ENCODE results near the gene VSTM2L. TPM values are rescaled to one million over a fixed set of nuclear protein-coding genes. Genes with fewer than 3 reads are reported as not detected.
A peak's percentile ranks its signal among the peaks of the same experiment; 100 is the strongest.

The VSTM2L gene
- total and polyA plus RNA-seq, 2 experiments from 2014 or later: 4.1 to 9.2 TPM

GRCh38 chr20:37911261-37911660 is 8.3 kb downstream of the VSTM2L start:
- TF ChIP-seq EZH2 (IDR thresholded peaks at IDR 0.05; ENCODE audit: insufficient read depth, poor library complexity, severe bottlenecking) (no peak), EZH2phosphoT487 (IDR thresholded peaks at IDR 0.05; ENCODE audit: insufficient read depth, low read depth) (no peak)
- Histone ChIP-seq H3K4me1 (ENCODE audit: insufficient read depth) (peaks cover 23% of the 10 kb centered on the region), H3K4me2 (ENCODE audit: unreplicated experiment) (no peak overlapping the region), H3K36me3 (ENCODE audit: low read depth) (no peaks in the 10 kb centered on the region), H3K9me3 (ENCODE audit: low read depth) (no peaks in the 10 kb centered on the region), H3K27me3 (replicated peaks; ENCODE audit: insufficient read depth) (peaks cover 12% of the 10 kb centered on the region), H3K4me3 (no peak overlapping the region), H3K9me2 (ENCODE audit: insufficient read depth) (no peaks in the 10 kb centered on the region), H2AFZ (no peak overlapping the region), H3K79me2 (ENCODE audit: insufficient read depth) (no peaks in the 10 kb centered on the region), H4K20me1 (ENCODE audit: insufficient read depth) (no peaks in the 10 kb centered on the region), H3F3A (ENCODE audit: insufficient read depth) (peaks cover 16% of the 10 kb centered on the region; the same call in 1 of the 2 replicates), H3K9ac (no peak overlapping the region), H3K27ac (no peak overlapping the region)
- DNase-seq: no peak
- in situ Hi-C loops (cut with MboI): no loop called here
- 32 to 38% methylated on average over 9 of the region's 9 CpGs for WGBS, 2 experiments (ENCODE audit: low coverage in 1 of 2, low lambda C conversion rate in 2 of 2, missing lambda C conversion rate in 2 of 2)

GRCh38 chr20:37911838-37912281 is 8.9 kb downstream of the VSTM2L start:
- no peaks in the 10 kb centered on the region for H3K9me2 ChIP-seq (ENCODE audit: insufficient read depth)
- H3K4me3 ChIP-seq: no peak overlapping the region
- H3K9me3 ChIP-seq (ENCODE audit: low read depth): no peaks in the 10 kb centered on the region
- no peak overlapping the region for H2AFZ ChIP-seq
- H3K9ac ChIP-seq: no peak overlapping the region
- H3F3A ChIP-seq (ENCODE audit: insufficient read depth): peaks cover 13% of the 10 kb centered on the region; the same call in 1 of the 2 replicates
- WGBS, 2 experiments (ENCODE audit: low coverage in 1 of 2, low lambda C conversion rate in 2 of 2, missing lambda C conversion rate in 2 of 2): 2 to 5% methylated on average over 11 of the region's 11 CpGs
- no peak overlapping the region for H3K27ac ChIP-seq
- peaks cover 15% of the 10 kb centered on the region for H3K27me3 ChIP-seq (replicated peaks; ENCODE audit: insufficient read depth)
- H3K36me3 ChIP-seq (ENCODE audit: low read depth): no peaks in the 10 kb centered on the region
- H3K4me2 ChIP-seq (ENCODE audit: unreplicated experiment): peak overlapping the region; percentile 6
- peak; percentile 79 for DNase-seq
- no peak for TF ChIP-seq EZH2 (IDR thresholded peaks at IDR 0.05; ENCODE audit: insufficient read depth, poor library complexity, severe bottlenecking)
- no peak for TF ChIP-seq EZH2phosphoT487 (IDR thresholded peaks at IDR 0.05; ENCODE audit: insufficient read depth, low read depth)
- no peaks in the 10 kb centered on the region for H3K79me2 ChIP-seq (ENCODE audit: insufficient read depth)
- H3K4me1 ChIP-seq (ENCODE audit: insufficient read depth): peaks cover 22% of the 10 kb centered on the region
- no peaks in the 10 kb centered on the region for H4K20me1 ChIP-seq (ENCODE audit: insufficient read depth)
- in situ Hi-C loops (cut with MboI): no loop called here

GRCh38 chr20:37912874-37913273 is 9.9 kb downstream of the VSTM2L start:
- Histone ChIP-seq H4K20me1 (ENCODE audit: insufficient read depth) (no peaks in the 10 kb centered on the region), H2AFZ (no peak overlapping the region), H3K4me2 (ENCODE audit: unreplicated experiment) (no peak overlapping the region), H3K4me3 (no peak overlapping the region), H3F3A (ENCODE audit: insufficient read depth) (peaks cover 6% of the 10 kb centered on the region; the same call in 1 of the 2 replicates), H3K4me1 (ENCODE audit: insufficient read depth) (peaks cover 13% of the 10 kb centered on the region), H3K9me2 (ENCODE audit: insufficient read depth) (no peaks in the 10 kb centered on the region), H3K36me3 (ENCODE audit: low read depth) (no peaks in the 10 kb centered on the region), H3K9ac (no peak overlapping the region), H3K27me3 (replicated peaks; ENCODE audit: insufficient read depth) (peaks cover 17% of the 10 kb centered on the region), H3K79me2 (ENCODE audit: insufficient read depth) (no peaks in the 10 kb centered on the region), H3K27ac (no peak overlapping the region), H3K9me3 (ENCODE audit: low read depth) (no peaks in the 10 kb centered on the region)
- 53 to 68% methylated on average over 6 of the region's 6 CpGs for WGBS, 2 experiments (ENCODE audit: low coverage in 1 of 2, low lambda C conversion rate in 2 of 2, missing lambda C conversion rate in 2 of 2)
- in situ Hi-C loops (cut with MboI): no loop called here
- DNase-seq: no peak
- no peak for TF ChIP-seq EZH2 (IDR thresholded peaks at IDR 0.05; ENCODE audit: insufficient read depth, poor library complexity, severe bottlenecking)
- no peak for TF ChIP-seq EZH2phosphoT487 (IDR thresholded peaks at IDR 0.05; ENCODE audit: insufficient read depth, low read depth)

- no peak overlapping the region for H3K9ac ChIP-seq
- no peak overlapping the region for H3K4me2 ChIP-seq (ENCODE audit: unreplicated experiment)
- peaks cover 24% of the 10 kb centered on the region for H3K27me3 ChIP-seq (replicated peaks; ENCODE audit: insufficient read depth)
- no peak for DNase-seq
- no peak overlapping the region for H2AFZ ChIP-seq
- H3K9me2 ChIP-seq (ENCODE audit: insufficient read depth): no peaks in the 10 kb centered on the region
- H3F3A ChIP-seq (ENCODE audit: insufficient read depth): no peaks in the 10 kb centered on the region
- H3K79me2 ChIP-seq (ENCODE audit: insufficient read depth): no peaks in the 10 kb centered on the region
- no peak for TF ChIP-seq EZH2phosphoT487 (IDR thresholded peaks at IDR 0.05; ENCODE audit: insufficient read depth, low read depth)
- TF ChIP-seq EZH2 (IDR thresholded peaks at IDR 0.05; ENCODE audit: insufficient read depth, poor library complexity, severe bottlenecking): no peak
- 64 to 67% methylated on average over 18 to 19 of the region's 19 CpGs for WGBS, 2 experiments (ENCODE audit: low coverage in 1 of 2, low lambda C conversion rate in 2 of 2, missing lambda C conversion rate in 2 of 2)
- no peaks in the 10 kb centered on the region for H3K36me3 ChIP-seq (ENCODE audit: low read depth)
- in situ Hi-C loops (cut with MboI): no loop called here
- H3K4me3 ChIP-seq: no peak overlapping the region
- H3K9me3 ChIP-seq (ENCODE audit: low read depth): no peaks in the 10 kb centered on the region
- H3K4me1 ChIP-seq (ENCODE audit: insufficient read depth): peaks cover 6% of the 10 kb centered on the region; the same call in 1 of the 2 replicates
- no peak overlapping the region for H3K27ac ChIP-seq
- H4K20me1 ChIP-seq (ENCODE audit: insufficient read depth): no peaks in the 10 kb centered on the region
Observed at GRCh38 chr20:37913567-37914366, 10.8 kb downstream of the VSTM2L start.

Measured in GM23248 (cell line).